Neural cell (in vitro differentiated cells): ENCODE measurements around the gene TCFL5. TPM values are rescaled to one million over a fixed set of nuclear protein-coding genes. Genes with fewer than 3 reads are reported as not detected.

Experiments used
- H2AFZ ChIP-seq: fragments of 200-600, 300-800 bp; sonication (generic), shearing (Covaris generic); 2 replicates; pipeline ENCODE4 v1.6.0; 2014; ENCODE audit warnings: low read depth, mild to moderate bottlenecking, antibody characterized with exemption, low read length, moderate library complexity
- H3F3A ChIP-seq: fragments of 200-600 bp; shearing (Covaris generic); 2 replicates; pipeline ENCODE4 v1.6.1; 2016; ENCODE audit warnings: mild to moderate bottlenecking, moderate library complexity, mixed read lengths, antibody characterized with exemption, low read length; ENCODE audit not compliant: insufficient read depth, poor library complexity, severe bottlenecking
- H3K27ac ChIP-seq: fragments of 200-600, 300-800 bp; sonication (generic), shearing (Covaris generic); 2 replicates; pipeline ENCODE4 v1.5.1; 2014; ENCODE audit warnings: mild to moderate bottlenecking, low read length, moderate library complexity
- H3K27me3 ChIP-seq: fragments of 300-800, 200-600 bp; sonication (generic), shearing (Covaris generic); 2 replicates; pipeline ENCODE4 v1.6.0; 2014; ENCODE audit warnings: mild to moderate bottlenecking, low read depth, low read length, moderate library complexity; ENCODE audit not compliant: insufficient read depth
- H3K36me3 ChIP-seq: fragments of 300-800, 200-600 bp; sonication (generic), shearing (Covaris generic); 2 replicates; pipeline ENCODE4 v1.5.1; 2014; ENCODE audit warnings: mild to moderate bottlenecking, antibody characterized with exemption, low read length, moderate library complexity; ENCODE audit not compliant: insufficient read depth
- H3K4me2 ChIP-seq: fragments of 300-800, 200-600 bp; sonication (generic), shearing (Covaris generic); 2 replicates; pipeline ENCODE4 v1.6.0; 2014; ENCODE audit warnings: mild to moderate bottlenecking, low read length
- H3K4me3 ChIP-seq: fragments of 300-800, 200-600 bp; sonication (generic), shearing (Covaris generic); 2 replicates; pipeline ENCODE4 v1.5.1; 2014; ENCODE audit warnings: mild to moderate bottlenecking, low read length, moderate library complexity
- H3K79me2 ChIP-seq: fragments of 200-600 bp; shearing (Covaris generic); replicated peaks from 2 replicates; pipeline ENCODE4 v1.6.0; 2014; ENCODE audit warnings: mild to moderate bottlenecking, low read length, moderate library complexity; ENCODE audit not compliant: insufficient read depth
- H3K9ac ChIP-seq: fragments of 300-800, 200-600 bp; sonication (generic), shearing (Covaris generic); 2 replicates; pipeline ENCODE4 v1.6.1; 2016; ENCODE audit warnings: mild to moderate bottlenecking, low read length, mixed read lengths
- H3K9me2 ChIP-seq: fragments of 200-600 bp; shearing (Covaris generic); 2 replicates; pipeline ENCODE4 v1.6.1; 2016; ENCODE audit warnings: mild to moderate bottlenecking, low read length, mixed read lengths; ENCODE audit not compliant: insufficient read depth
- H3K9me3 ChIP-seq: fragments of 200-600, 300-800 bp; sonication (generic), shearing (Covaris generic); 2 replicates; pipeline ENCODE4 v1.6.1; 2016; ENCODE audit warnings: mild to moderate bottlenecking, mixed run types, low read length, moderate library complexity, mixed read lengths
- H4K20me1 ChIP-seq: fragments of 200-600 bp; shearing (Covaris generic); 2 replicates; pipeline ENCODE4 v1.6.1; 2016; ENCODE audit warnings: mild to moderate bottlenecking, mixed run types; ENCODE audit not compliant: insufficient read depth
- EP300 ChIP-seq: fragments of 450-650 bp; conservative IDR thresholded peaks from 2 replicates; pipeline ENCODE4 v1.6.1; 2014; ENCODE audit warnings: antibody characterized with exemption, mild to moderate bottlenecking, moderate library complexity; ENCODE audit not compliant: poor library complexity, severe bottlenecking
- EZH2 ChIP-seq: fragments of 200-600, 300-800 bp; shearing (Covaris generic), sonication (generic); IDR thresholded peaks from 2 replicates; pipeline ENCODE4 v1.6.1; 2014; ENCODE audit warnings: antibody characterized with exemption, low read length, borderline replicate concordance, mild to moderate bottlenecking; ENCODE audit not compliant: insufficient read depth, poor library complexity, severe bottlenecking
- MXI1 ChIP-seq: fragments of 450-650 bp; conservative IDR thresholded peaks from 2 replicates; pipeline ENCODE4 v1.6.1; 2014; ENCODE audit warnings: antibody characterized with exemption, mild to moderate bottlenecking; ENCODE audit not compliant: poor library complexity, severe bottlenecking
- POLR2AphosphoS5 ChIP-seq: IDR thresholded peaks from 2 replicates; pipeline ENCODE4 v1.6.1; 2012
- RAD21 ChIP-seq: fragments of 450-650 bp; conservative IDR thresholded peaks from 2 replicates; pipeline ENCODE4 v1.6.1; 2014; ENCODE audit warnings: antibody characterized with exemption, mild to moderate bottlenecking, moderate library complexity
- SMC3 ChIP-seq: fragments of 450-650 bp; conservative IDR thresholded peaks from 2 replicates; pipeline ENCODE4 v1.6.1; 2014; ENCODE audit warnings: antibody characterized with exemption, mild to moderate bottlenecking, moderate library complexity; ENCODE audit not compliant: poor library complexity
- TAF1 ChIP-seq: IDR thresholded peaks from 2 replicates; pipeline ENCODE4 v1.6.1; 2012; ENCODE audit warnings: low read depth
- polyA plus RNA-seq: library from polyadenylated mRNA; depleted of rRNA; stranded (reverse); fragments of >200 nt; gene quantifications from 2 replicates; pipeline ENCODE4 v1.2.3, GENCODE V29; 2014
- TF ChIP-seq, protein P1 (sequence below): fragments of 450-650 bp; IDR thresholded peaks from 2 replicates; pipeline ENCODE4 v1.5.1; 2014; ENCODE audit warnings: antibody characterized with exemption, mild to moderate bottlenecking, moderate library complexity; ENCODE audit not compliant: poor library complexity, severe bottlenecking
- TF ChIP-seq, protein P2 (sequence below): IDR thresholded peaks from 2 replicates; pipeline ENCODE4 v1.6.1; 2012; ENCODE audit warnings: borderline replicate concordance

The TCFL5 gene
- polyA plus RNA-seq, 1 donor from 2014 or later: 9.8 TPM

DNA sequence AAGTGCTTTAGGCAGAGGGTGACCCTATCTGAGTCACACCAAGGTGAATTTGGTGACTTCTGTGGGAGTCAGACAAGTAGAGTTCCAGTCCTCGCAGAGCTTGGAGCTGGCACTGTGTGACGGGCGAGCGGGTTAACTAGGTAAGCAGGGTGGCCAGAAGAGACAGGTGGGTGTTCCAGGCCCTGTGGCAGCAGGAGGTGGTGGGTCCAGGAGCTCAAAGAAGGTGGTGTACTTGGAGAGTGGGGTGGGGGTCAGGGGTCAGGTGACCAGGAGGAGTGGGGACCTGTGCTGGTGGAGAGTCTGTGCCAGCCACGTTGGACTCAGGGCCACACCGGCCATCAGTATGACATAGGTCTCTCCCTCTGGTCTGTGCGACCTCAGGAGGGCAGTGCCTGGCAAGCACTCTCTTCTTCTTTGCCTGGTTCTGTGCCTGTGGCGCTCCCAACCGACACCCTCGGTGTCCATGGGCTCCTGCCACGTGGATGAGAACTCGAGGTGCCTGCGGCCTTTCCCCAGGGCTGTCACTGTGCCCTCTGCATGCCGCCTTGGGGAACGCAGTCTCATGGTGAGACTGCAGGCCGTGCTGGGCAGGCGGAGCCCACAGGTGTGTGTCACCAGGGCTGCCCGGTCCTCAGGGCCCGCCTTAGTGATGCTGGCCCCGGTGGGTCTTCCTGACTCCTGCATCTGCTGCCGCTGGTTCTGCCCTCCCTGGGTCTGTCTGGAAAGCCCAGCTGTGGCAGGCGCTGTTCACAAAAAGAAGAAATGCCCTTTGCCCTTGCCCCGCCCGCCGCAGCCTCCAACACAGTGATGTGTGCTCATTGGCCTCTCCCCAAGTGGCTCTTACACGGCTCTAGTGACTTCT lies 63.7 kb downstream of the TCFL5 start:
- TF ChIP-seq TAF1 (no peak), EZH2 (no peak)
- H3K9me3 ChIP-seq: no peaks in the 10 kb centered on the region
- H4K20me1 ChIP-seq: no peaks in the 10 kb centered on the region
- H2AFZ ChIP-seq: no peak overlapping the region
- H3K27me3 ChIP-seq: no peaks in the 10 kb centered on the region
- no peaks in the 10 kb centered on the region for H3F3A ChIP-seq
- no peak overlapping the region for H3K27ac ChIP-seq
- H3K9me2 ChIP-seq: no peaks in the 10 kb centered on the region
- H3K4me3 ChIP-seq: peak overlapping the region; percentile 68
- no peak overlapping the region for H3K9ac ChIP-seq
- H3K4me2 ChIP-seq: no peak overlapping the region
- H3K36me3 ChIP-seq: no peaks in the 10 kb centered on the region
- peaks cover 3% of the 10 kb centered on the region for H3K79me2 ChIP-seq

DNA sequence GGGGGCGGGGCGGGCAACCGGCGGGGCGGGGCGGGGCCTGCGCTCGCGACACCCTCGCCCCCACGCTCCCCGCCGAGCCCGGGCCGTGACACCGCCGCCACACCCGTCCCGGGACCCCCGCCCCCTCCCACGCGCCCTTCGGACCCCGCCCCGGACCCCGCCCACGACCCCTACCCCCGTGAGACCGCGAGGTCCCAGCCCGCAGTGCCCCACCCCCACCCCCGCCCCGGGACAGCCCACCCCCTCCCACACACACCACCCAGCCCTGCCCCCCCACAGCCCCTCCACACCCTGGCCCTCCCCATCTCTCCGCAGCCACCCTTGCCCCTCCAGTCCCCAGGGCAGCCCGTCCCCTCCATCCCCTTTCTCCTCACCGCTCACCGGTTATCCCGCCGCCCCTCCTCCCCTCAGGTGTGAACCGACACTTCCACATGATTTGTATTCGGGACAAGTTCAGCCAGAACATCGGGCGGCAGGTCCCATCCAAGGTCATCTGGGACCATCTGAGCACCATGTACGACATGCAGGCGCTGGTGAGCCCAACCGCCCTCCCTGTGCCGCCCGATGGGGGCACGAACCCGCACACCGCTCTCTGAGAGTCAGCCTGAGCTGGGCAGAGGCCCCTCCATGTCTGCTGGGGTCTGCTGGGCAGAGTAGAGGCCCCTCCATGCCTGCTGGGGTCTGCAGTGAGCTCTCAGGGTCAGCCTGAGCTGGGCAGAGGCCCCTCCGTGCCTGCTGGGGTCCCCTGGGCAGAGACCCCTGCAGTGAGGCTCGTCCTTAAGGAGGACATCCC lies 64.7 kb downstream of the TCFL5 start:
- Histone ChIP-seq H4K20me1 (no peaks in the 10 kb centered on the region), H3K4me3 (peak overlapping the region; percentile 72), H2AFZ (no peak overlapping the region), H3K4me2 (peak overlapping the region; percentile 82), H3K9me3 (no peaks in the 10 kb centered on the region), H3K36me3 (no peaks in the 10 kb centered on the region), H3K79me2 (peaks cover 3% of the 10 kb centered on the region), H3K27me3 (no peaks in the 10 kb centered on the region), H3K9ac (peak overlapping the region; percentile 81), H3F3A (no peaks in the 10 kb centered on the region), H3K27ac (no peak overlapping the region), H3K9me2 (no peaks in the 10 kb centered on the region)
- TF ChIP-seq MXI1 (no peak), TAF1 (no peak), SMC3 (no peak), POLR2AphosphoS5 (no peak), EZH2 (no peak), RAD21 (no peak), EP300 (no peak)
- TF ChIP-seq, protein P1, sequence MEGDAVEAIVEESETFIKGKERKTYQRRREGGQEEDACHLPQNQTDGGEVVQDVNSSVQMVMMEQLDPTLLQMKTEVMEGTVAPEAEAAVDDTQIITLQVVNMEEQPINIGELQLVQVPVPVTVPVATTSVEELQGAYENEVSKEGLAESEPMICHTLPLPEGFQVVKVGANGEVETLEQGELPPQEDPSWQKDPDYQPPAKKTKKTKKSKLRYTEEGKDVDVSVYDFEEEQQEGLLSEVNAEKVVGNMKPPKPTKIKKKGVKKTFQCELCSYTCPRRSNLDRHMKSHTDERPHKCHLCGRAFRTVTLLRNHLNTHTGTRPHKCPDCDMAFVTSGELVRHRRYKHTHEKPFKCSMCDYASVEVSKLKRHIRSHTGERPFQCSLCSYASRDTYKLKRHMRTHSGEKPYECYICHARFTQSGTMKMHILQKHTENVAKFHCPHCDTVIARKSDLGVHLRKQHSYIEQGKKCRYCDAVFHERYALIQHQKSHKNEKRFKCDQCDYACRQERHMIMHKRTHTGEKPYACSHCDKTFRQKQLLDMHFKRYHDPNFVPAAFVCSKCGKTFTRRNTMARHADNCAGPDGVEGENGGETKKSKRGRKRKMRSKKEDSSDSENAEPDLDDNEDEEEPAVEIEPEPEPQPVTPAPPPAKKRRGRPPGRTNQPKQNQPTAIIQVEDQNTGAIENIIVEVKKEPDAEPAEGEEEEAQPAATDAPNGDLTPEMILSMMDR: no peak
- TF ChIP-seq, protein P2, sequence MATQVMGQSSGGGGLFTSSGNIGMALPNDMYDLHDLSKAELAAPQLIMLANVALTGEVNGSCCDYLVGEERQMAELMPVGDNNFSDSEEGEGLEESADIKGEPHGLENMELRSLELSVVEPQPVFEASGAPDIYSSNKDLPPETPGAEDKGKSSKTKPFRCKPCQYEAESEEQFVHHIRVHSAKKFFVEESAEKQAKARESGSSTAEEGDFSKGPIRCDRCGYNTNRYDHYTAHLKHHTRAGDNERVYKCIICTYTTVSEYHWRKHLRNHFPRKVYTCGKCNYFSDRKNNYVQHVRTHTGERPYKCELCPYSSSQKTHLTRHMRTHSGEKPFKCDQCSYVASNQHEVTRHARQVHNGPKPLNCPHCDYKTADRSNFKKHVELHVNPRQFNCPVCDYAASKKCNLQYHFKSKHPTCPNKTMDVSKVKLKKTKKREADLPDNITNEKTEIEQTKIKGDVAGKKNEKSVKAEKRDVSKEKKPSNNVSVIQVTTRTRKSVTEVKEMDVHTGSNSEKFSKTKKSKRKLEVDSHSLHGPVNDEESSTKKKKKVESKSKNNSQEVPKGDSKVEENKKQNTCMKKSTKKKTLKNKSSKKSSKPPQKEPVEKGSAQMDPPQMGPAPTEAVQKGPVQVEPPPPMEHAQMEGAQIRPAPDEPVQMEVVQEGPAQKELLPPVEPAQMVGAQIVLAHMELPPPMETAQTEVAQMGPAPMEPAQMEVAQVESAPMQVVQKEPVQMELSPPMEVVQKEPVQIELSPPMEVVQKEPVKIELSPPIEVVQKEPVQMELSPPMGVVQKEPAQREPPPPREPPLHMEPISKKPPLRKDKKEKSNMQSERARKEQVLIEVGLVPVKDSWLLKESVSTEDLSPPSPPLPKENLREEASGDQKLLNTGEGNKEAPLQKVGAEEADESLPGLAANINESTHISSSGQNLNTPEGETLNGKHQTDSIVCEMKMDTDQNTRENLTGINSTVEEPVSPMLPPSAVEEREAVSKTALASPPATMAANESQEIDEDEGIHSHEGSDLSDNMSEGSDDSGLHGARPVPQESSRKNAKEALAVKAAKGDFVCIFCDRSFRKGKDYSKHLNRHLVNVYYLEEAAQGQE: no peak
